ENCODE measurements around the gene TOMM20.

DNA sequence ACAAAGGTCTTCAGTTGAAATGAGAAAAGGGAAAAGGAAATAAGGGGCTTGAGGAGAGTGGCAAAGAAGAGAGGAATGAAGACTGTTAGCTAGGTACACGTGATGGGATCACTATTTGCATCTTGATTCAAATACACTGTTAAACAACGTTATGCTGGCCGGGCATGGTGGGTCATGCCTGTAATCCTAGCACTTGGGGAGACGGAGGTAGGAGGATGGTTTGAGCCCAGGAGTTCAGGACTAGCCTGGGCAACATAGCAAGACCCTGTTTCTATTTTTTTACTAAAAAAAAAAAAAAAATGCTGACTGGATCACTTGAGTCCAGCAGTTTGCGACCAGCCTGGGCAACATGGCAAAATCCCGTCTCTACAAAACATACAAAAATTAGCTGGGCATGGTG lies 30.0 kb upstream of the TOMM20 start:
- no peak for TF ChIP-seq EZH2 (IDR thresholded peaks at IDR 0.05; ENCODE audit: insufficient read depth, poor library complexity, severe bottlenecking)
- no peak for TF ChIP-seq EZH2phosphoT487 (IDR thresholded peaks at IDR 0.05; ENCODE audit: insufficient read depth, low read depth)
